ENCODE results near the gene CRYBB3.
A peak's percentile ranks its signal among the peaks of the same experiment; 100 is the strongest.

The CRYBB3 gene

GRCh38 chr22:25199731-25200520 lies at the start of gene CRYBB3:
TSS of gene CRYBB3 (plus strand) at chr22:25199858. CDS start at chr22:25201397, 1,539 bp downstream.
- DNase-seq = no peak

DNA sequence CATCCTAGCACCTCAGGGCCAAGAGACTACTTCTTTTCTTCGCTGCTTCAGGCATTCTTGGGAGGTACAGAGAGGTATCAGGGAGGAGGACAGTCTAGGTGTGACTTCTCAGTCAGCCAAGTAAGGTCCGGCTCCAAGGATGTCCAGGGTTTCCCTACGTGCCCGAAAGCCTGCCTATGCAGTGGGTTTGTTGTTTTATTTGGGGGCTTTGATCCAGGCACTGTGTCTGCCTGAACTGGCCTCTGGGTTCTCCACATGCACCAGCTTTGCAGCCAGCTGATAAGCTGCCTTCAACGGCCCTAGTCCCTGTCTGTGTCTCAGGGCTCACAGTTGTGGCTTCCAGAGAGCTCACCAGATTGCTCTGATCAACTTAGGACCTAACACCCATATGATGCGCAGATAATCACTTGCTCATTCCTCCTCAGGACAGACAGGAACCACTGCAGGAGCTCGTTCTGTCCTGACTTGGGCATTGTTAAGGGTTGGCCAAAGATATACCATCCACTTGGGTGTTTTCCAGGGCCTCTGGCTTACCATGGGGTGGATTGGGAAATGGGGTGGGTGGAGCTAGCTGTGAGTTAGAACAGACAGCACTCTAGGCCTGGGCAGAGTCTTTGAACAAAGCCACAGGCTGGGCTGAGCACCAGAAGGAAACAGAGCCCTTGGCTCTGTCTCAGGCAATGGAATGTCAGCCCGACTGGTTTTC lies 45.5 kb upstream of the CRYBB3 start:
- no peak for DNase-seq

DNA sequence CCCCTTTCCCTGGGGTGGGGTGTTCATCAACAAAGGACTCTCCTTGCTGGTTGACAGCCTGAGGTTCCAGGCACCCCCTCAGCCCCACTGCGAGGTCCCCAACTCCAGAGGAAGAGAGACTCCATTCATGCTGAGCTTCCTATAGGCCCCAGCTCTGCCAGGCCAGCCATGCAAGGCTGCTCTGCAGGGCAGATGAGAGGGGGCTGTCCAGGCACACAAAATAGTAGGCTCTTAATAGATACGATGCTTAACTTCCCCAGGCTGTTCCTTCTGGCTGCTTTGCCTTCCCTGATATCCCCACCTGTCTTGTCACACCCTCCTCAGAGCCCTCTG lies 45.0 kb upstream of the CRYBB3 start:
- no peak for DNase-seq

GRCh38 chr22:25156736-25157135 lies 42.9 kb upstream of the CRYBB3 start:
- DNase-seq = no peak

GRCh38 chr22:25159028-25159427 lies 40.6 kb upstream of the CRYBB3 start:
- DNase-seq = no peak

DNA sequence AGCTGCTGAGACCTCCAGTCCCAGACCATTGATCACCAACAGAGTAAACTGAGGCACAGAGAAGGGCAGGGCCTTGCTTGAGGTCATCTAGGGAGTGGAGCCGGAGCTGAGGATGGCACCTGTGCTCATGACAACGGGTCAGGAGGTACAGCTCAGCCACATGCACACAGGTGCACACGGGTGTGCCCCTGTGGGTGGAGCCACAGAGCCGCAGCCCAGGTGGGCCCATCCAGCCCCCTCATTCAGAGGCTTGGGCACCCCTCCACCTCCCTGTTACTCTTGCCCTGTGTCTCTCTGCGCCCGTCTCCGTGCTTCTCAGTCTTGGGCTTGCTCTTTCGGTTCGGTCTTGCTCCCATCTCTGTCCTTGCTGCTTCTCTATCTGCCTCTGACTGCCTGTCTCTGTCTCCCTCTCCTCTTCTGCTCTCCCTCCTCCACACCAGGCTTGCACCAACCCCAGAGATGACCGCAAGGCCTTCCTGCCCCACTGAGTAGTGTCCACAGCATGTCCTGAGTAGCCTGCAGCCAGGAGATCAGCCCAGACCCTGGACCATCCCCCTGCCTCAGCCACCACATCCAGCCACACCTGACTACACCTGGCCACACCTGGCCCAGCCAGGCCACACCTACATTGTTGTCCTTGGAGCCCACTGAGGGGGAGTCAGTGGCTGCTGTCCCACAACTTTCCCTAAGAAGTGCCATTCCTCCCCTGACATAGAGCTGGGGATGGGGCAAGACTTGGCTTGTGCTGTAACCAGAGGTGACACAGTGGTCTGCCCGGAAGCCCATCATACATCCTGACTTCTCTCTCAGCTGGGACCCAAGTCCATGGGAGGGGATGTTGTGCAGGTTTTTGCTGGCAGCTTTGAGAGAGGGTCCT lies 39.3 kb upstream of the CRYBB3 start:
- DNase-seq = no peak

DNA sequence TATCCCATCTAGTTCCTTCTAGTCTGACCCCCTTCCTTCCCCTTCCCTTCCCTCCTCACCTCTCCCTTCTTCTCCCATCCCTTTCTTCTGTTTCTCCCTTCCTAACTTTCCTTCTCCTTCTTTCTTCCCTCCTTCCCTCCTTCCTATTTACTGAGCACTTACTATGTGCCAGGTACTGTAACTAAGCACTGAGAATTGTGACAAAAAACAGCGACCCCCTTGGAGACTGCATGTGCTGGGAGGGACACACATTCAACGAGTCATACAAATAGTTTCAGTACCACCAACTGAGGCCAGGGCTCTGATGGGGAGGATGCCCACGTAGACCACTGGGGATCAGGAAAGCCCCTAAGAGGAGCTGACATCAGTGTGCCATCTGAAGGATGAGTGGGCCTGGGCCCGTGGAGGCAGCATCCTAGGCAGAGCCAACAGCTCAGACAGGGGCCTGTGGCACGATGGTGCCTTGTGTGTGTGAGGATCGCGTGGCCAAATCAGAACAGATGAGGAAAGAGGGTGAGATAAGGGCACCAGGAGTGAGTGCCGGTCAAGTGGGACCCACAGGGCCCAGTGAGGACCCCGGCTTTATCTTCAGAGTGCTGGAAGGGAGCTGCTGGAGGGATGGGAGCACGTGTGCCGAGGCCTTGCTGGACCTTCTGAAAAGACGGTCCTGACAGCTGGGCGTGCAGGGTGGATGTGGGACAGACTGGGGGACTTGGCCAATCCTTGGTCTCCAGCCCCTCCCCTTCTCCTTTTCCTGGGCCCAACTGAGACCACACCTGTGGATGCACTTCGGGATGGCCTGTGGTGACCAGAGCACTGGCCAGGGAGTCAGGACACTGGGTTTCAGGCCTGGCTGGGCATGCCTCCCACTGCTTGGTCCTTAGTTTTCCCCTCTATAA lies 38.4 kb upstream of the CRYBB3 start:
- no peak for DNase-seq

GRCh38 chr22:25161916-25162530 lies 37.6 kb upstream of the CRYBB3 start:
- no peak for DNase-seq

DNA sequence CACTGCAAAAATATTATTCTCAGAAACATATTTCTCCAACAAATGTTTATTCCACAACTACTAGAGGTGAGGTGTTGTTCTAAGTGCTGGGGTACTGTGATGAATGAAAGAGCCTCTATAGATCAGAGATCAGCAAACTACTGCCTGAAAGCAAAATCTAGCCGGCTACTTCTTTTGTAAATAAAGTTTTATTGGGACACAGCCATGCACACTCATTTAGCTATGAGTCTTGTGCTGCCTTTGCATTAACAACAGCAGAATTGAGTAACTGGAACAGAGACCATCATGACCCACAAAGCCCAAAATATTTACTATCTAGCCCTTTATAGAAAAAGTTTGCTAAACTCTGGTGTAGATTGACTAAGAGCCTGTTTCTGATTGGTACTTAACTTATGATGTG lies 37.1 kb upstream of the CRYBB3 start:
- DNase-seq = no peak

DNA sequence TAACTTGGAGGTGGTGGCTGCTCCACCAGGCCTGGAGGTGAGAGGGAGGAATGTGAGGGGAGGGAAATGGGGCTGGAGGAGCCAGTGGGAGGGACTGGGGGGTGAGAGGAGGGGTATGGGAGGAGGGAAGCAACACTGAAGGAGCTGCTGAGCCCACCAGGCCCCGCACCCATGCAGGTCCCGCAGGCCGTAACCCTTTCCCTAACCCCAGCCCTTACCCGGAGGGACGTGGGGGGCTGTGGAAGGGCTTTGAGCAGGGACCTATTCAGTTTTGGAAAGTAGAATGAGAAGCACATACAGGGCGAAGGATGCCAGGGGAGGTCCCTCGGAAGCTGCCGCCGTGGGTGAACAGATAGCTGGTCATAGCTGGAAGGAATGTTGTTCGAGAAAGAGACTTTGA lies 33.9 kb upstream of the CRYBB3 start:
- DNase-seq = no peak

GRCh38 chr22:25166266-25167040 lies 33.2 kb upstream of the CRYBB3 start:
- DNase-seq = no peak

DNA sequence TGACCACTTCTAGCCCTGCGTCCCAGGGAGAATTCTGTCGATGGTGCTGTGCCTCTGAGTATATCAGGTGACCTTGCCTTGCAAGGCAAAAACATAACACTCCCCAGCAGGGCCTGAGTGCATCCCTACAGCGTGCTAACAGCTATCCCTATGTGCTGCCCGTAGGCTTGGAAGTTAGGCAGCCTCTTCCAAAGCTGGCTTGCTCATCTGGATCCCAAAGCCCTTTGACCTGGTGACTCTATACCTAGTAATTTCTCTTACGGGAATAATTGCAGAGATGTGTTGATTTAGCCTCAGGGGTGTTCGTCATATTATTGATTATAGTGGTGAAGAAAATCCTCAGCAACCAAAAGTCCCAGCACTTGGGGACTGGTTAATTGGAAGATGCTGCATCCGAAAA lies 32.6 kb upstream of the CRYBB3 start:
- no peak for DNase-seq

DNA sequence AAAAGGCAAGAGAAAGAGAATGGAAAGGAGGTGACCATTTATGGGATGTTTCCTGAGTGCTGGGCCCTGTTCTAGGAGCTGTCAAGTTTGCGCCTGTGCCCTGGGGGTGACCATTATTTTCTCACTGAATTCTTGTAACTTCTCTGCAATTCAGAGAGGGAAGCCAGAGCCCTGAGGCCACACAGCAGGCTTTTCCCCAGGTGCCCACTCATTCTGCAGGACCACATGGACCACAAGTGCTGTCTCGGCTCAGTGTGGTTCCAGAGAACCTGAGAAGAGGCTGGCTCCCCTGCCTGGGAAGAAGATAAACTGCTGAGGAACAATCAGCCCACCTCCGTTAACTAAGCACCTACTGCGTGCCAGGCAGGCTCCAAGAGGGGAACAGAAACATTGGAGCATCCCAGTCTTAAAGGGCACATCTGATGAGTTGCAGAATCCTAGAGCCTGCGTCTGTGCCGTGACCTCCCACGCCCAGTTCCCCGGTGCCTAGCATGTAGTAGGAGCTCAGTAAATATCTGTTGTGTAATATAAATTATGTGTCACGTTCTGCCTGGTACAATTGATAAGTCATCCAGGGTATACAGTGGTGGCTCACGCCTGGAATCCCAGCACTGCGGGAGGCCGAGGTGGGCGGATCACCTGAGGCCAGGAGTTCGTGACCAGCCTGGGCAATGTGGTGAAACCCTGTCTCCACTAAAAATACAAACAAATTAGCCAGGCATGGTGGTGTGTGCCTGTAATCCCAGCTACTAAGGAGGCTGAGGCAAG lies 31.6 kb upstream of the CRYBB3 start:
- DNase-seq = no peak

DNA sequence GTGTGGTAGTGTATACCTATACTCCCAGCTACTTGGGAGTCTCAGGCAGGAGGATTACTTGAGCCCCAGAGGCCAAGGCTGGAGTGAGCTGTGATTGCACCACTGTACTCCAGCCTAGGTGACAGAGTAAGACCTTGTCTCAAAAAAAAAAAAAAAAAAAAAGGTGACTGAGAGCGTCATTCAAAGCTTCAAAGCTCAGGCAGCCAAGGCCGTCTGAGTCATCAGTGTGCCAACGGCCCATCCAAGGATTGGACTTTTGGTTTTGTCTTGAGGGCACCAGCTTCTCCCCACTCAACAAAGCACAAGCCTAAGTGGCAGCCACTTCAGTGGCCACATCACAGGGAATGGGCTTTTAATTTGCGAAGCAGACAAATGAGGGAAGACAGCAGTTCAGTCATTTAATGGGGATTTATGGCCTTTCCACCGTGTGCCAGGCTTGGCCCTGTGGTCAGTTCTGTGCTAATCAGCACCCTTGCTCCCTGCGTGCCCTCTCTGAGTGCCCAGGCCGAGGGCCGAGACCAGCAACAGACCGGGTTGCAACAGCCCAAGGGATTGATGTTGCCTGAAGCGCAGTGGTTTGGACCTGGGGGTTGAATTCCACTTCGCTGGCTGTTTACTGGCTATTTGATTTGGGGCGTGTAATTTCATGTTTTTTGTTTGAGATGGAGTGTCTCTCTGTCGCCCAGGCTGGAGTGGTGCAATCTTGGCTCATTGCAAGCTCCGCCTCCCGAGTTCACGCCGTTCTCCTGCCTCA lies 30.2 kb upstream of the CRYBB3 start:
- no peak for DNase-seq

GRCh38 chr22:25170426-25170980 lies 29.2 kb upstream of the CRYBB3 start:
- DNase-seq = no peak

DNA sequence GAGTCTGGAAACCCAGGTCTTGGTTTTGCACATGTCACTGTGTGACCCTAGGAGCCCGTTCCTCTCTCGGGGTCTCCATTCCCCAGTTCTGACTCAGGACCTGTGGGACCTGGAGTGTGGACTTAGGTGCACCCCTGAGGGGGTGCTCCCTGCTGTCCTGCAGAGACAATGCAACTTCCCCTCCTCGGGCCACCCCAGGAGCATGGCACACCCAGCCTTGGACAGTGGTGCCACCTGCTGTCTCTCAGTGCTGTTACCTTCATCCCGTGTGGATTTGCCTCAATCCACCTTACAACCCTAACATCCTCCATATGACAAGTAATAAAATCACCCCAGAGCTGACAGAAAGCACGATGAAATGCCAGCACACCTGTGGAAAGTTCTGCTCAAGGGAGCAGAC lies 27.5 kb upstream of the CRYBB3 start:
- peak in 1 of 2 experiments; percentile 18 for DNase-seq

DNA sequence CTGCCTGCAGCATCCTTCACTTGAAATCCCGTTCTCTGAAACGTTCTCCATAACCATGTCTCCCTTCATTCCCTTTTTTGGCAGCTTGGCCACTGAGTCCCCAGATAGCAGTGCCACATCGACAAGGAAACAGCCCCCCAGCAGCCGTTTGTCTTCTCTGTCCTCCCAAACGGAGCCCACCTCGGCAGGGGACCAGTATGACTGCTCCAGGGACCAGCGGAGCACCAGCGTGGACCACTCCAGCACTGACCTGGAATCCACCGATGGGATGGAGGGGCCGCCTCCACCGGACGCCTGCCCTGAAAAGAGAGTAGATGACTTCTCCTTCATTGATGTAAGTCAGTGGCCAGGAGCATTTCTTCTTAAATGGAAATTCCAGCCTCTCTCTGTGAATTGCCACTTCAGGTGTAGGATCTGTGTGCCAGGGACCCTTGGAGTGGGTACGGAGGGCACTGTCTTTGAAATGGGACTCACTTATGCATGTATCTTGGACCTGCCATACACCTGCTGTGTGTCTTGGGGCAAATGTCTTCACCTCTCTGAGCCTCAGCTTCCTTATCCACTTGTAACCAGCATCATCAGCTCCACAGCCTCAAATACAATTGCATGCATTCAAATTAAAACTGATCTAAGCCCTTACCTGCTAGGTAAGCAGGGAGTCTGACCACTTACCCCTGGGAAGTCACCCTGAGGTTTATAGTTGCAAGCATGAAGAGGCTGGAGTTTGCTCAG lies 25.3 kb upstream of the CRYBB3 start:
- no peak for DNase-seq

DNA sequence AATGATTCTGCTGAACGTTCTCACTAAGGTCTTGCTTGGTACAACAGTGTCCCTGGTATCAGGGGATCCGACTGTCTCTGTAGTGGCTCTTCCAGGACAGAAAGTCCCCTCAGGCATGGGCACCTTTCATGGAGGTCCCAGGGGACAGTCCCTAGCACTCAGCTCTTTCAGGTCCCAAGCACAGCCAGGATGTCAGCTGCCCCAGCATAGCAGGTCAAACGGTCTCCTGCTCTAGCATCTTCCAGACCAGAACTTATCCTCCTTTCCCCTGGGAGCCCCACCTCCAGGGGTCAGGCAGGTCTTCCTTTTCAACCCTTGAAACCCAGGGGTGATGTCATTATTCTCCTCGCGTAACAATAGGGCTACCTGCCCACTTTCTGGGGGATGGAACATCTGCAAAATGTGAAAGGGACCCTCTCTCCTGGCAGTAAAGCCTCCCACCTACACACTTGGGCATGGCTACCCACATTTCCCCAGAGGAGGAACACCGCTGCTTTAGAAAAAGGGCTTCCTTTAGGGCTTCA lies 24.7 kb upstream of the CRYBB3 start:
- no peak for DNase-seq
